PFSK-1 (cell line): ENCODE results near the gene ISOC2.

Experiments used
- FOXP2 ChIP-seq: optimal IDR thresholded peaks from 2 replicates; pipeline ENCODE3; 2011; ENCODE audit warnings: borderline replicate concordance, control low read depth, inconsistent platforms; ENCODE audit not compliant: insufficient read depth; ENCODE audit errors: extremely low read length, extremely low read depth
- POLR2AphosphoS5 ChIP-seq: IDR thresholded peaks from 2 replicates; pipeline ENCODE4 v1.6.1; 2012; ENCODE audit warnings: low read depth, mild to moderate bottlenecking, control low read depth, low read length, moderate library complexity
- SIN3A ChIP-seq: IDR thresholded peaks from 2 replicates; pipeline ENCODE4 v1.6.1; 2012; ENCODE audit warnings: mild to moderate bottlenecking, low read length, moderate library complexity, borderline replicate concordance; ENCODE audit not compliant: insufficient read depth

GRCh38 chr19:55443824-55444480, 17.5 kb downstream of the ISOC2 start:
- TF ChIP-seq FOXP2 (no peak), POLR2AphosphoS5 (no peak), SIN3A (no peak)
